HCT116 (cell line): Measurements from ENCODE around the gene MAPK1. TPM values are rescaled to one million over a fixed set of nuclear protein-coding genes. Genes with fewer than 3 reads are reported as not detected.
"Not testable (repeated sequence)": the region's sequence is repeated elsewhere in the genome, so short reads cannot be mapped to it uniquely, and the experiment has no call there.

Source experiments
- ATAC-seq: fragments of 200-7000 bp; cut with Tn5 transposase; 2 replicates; pipeline ENCODE4 v1.9.1; 2020; ENCODE audit warnings: mild to moderate bottlenecking, moderate library complexity
- BruUV-seq: library from RNA; stranded (reverse); fragments of 400-500 nt; replicated peaks from 2 replicates; lab custom pipeline; 2021; lab: Mats Ljungman, UMichigan
- CTCF ChIA-PET: fragments of 300-600 bp; sonication (Branson Sonifier 250); formaldehyde crosslinking; loops from one replicate; lab custom pipeline; 2021; ENCODE audit warnings: antibody characterized with exemption; lab: Charles Lee
- POLR2A ChIA-PET: fragments of 300-600, 350-600 bp; sonication (Branson Sonifier 250); formaldehyde crosslinking; loops from one replicate; lab custom pipeline; 2021; ENCODE audit warnings: antibody characterized with exemption; lab: Charles Lee
- RAD21 ChIA-PET, 2 experiments: fragments of 300-600 bp; sonication (Branson Sonifier 250); formaldehyde crosslinking; loops; one replicate each; lab custom pipeline; 2023; ENCODE audit warnings: low total read pairs in 2 of 2; ENCODE audit not compliant: uncharacterized antibody in 2 of 2, unreplicated experiment in 2 of 2, low non-redundant PET in 1 of 2; lab: Charles Lee
- DNase-seq: peaks from one replicate; pipeline ENCODE4 v3.0.0-alpha.2; 2010; ENCODE audit warnings: low read depth, low spot score
- H2AFZ ChIP-seq: fragments of 200-600 bp; shearing (Covaris generic), sonication (generic); 2 replicates; pipeline ENCODE4 v1.6.1; 2017; ENCODE audit warnings: low read depth, mixed run types, mixed read lengths, antibody characterized with exemption, low read length; ENCODE audit not compliant: poor library complexity, severe bottlenecking
- H3K27ac ChIP-seq: 2 replicates; pipeline ENCODE4 v1.5.1; 2012; ENCODE audit warnings: low read depth, low read length
- H3K27me3 ChIP-seq: fragments of 200-600 bp; sonication (generic); 2 replicates; pipeline ENCODE4 v1.6.1; 2016; ENCODE audit warnings: mixed run types, low read length, mixed read lengths; ENCODE audit not compliant: insufficient read depth
- H3K36me3 ChIP-seq, 2 experiments: fragments of 200-500 bp in 1 of 2; fragments of 200-600 bp in 1 of 2; sonication (Bioruptor generic) in 1 of 2; sonication (generic) in 1 of 2; 2 replicates each; pipeline versions ENCODE4 v1.5.1 to v1.6.1; 2014 to 2016; ENCODE audit warnings: low read length in 2 of 2, inconsistent platforms in 1 of 2, mixed read lengths in 1 of 2, mixed run types in 1 of 2; ENCODE audit not compliant: insufficient read depth in 2 of 2, control insufficient read depth in 1 of 2
- H3K4me1 ChIP-seq, 2 experiments: fragments of 200-600 bp in 1 of 2; sonication (generic) in 1 of 2; 2 replicates each; pipeline versions ENCODE4 v1.5.1 to v1.6.1; 2012 to 2017; ENCODE audit warnings: low read length in 2 of 2, inconsistent platforms in 1 of 2, mild to moderate bottlenecking in 1 of 2, mixed read lengths in 1 of 2, mixed run types in 1 of 2, moderate library complexity in 1 of 2; ENCODE audit not compliant: insufficient read depth in 2 of 2, control insufficient read depth in 1 of 2
- H3K4me2 ChIP-seq: fragments of 200-600 bp; sonication (generic); 2 replicates; pipeline ENCODE4 v1.6.1; 2017; ENCODE audit warnings: mixed run types, low read length, mixed read lengths
- H3K4me3 ChIP-seq, 2 experiments: fragments of 200-600 bp in 1 of 2; sonication (generic) in 1 of 2; replicated peaks in 1 of 2; 2 replicates each; pipeline ENCODE4 v1.5.1; 2011 to 2016; ENCODE audit warnings: low read length in 2 of 2, control low read depth in 1 of 2, low read depth in 1 of 2, mild to moderate bottlenecking in 1 of 2, mixed read lengths in 1 of 2, mixed run types in 1 of 2
- H3K79me2 ChIP-seq: fragments of 200-600 bp; sonication (generic); 2 replicates; pipeline ENCODE4 v1.6.1; 2017; ENCODE audit warnings: mild to moderate bottlenecking, mixed run types, low read length, moderate library complexity, mixed read lengths; ENCODE audit not compliant: insufficient read depth
- H3K9ac ChIP-seq: fragments of 200-600 bp; sonication (generic); 2 replicates; pipeline ENCODE4 v1.6.1; 2016; ENCODE audit warnings: low read length, mixed read lengths
- H3K9me2 ChIP-seq: fragments of 200-600 bp; sonication (generic), shearing (Covaris generic); 2 replicates; pipeline ENCODE4 v1.6.1; 2017; ENCODE audit warnings: mixed run types, mild to moderate bottlenecking, moderate library complexity; ENCODE audit not compliant: insufficient read depth
- H3K9me3 ChIP-seq, 2 experiments: fragments of 200-500 bp in 1 of 2; fragments of 200-600 bp in 1 of 2; sonication (Bioruptor generic) in 1 of 2; sonication (generic) in 1 of 2; 2 replicates each; pipeline ENCODE4 v1.6.1; 2014 to 2017; ENCODE audit warnings: low read length in 2 of 2, mixed read lengths in 2 of 2, inconsistent platforms in 1 of 2, low read depth in 1 of 2, mild to moderate bottlenecking in 1 of 2, mixed run types in 1 of 2, moderate library complexity in 1 of 2; ENCODE audit not compliant: control insufficient read depth in 1 of 2, insufficient read depth in 1 of 2
- H4K20me1 ChIP-seq: fragments of 200-600 bp; sonication (generic), shearing (Covaris generic); 2 replicates; pipeline ENCODE4 v1.6.1; 2017; ENCODE audit warnings: mixed run types, mild to moderate bottlenecking, moderate library complexity; ENCODE audit not compliant: insufficient read depth
- CBX3 ChIP-seq: IDR thresholded peaks from 2 replicates; pipeline ENCODE4 v1.6.1; 2012; ENCODE audit warnings: low read depth
- EZH2 ChIP-seq: fragments of 200-600 bp; sonication (generic); IDR thresholded peaks from 2 replicates; pipeline ENCODE4 v1.6.1; 2017; ENCODE audit warnings: antibody characterized with exemption, mixed run types
- FOSL1 ChIP-seq: IDR thresholded peaks from 2 replicates; pipeline ENCODE4 v1.6.1; 2012; ENCODE audit warnings: low read depth
- JUND ChIP-seq: IDR thresholded peaks from 2 replicates; pipeline ENCODE4 v1.6.1; 2012
- POLR2A ChIP-seq: IDR thresholded peaks from 2 replicates; pipeline ENCODE4 v1.7.0; 2011; ENCODE audit warnings: borderline replicate concordance; ENCODE audit not compliant: insufficient read depth, insufficient read length; ENCODE audit errors: extremely low read depth
- RAD21 ChIP-seq: IDR thresholded peaks from 2 replicates; pipeline ENCODE4 v1.6.1; 2012; ENCODE audit warnings: low read depth, mild to moderate bottlenecking
- SP1 ChIP-seq: IDR thresholded peaks from 2 replicates; pipeline ENCODE4 v1.6.1; 2012; ENCODE audit warnings: low read depth
- ZNF274 ChIP-seq: fragments of 200-500 bp; sonication (Bioruptor generic); IDR thresholded peaks from 2 replicates; pipeline ENCODE4 v1.6.1; 2014; ENCODE audit warnings: mild to moderate bottlenecking, low read depth, low read length, inconsistent platforms
- intact Hi-C: fragments of 100-400 bp; cut with micrococcal nuclease; formaldehyde crosslinking; loops from 2 replicates; pipeline ENCODE4 v1.10.0; 2022
- total RNA-seq: library from RNA; stranded (reverse); gene quantifications from one replicate; pipeline ENCODE4 v1.2.1, GENCODE V29; 2021; ENCODE audit not compliant: unreplicated experiment
- TF ChIP-seq, protein P1 (sequence below), 3 experiments: fragments of 200-600 bp in 1 of 3; sonication (generic) in 1 of 3; IDR thresholded peaks in 2 of 3; conservative IDR thresholded peaks in 1 of 3; 2 replicates each; pipeline ENCODE4 v1.5.1; 2012 to 2017; ENCODE audit warnings: low read depth in 2 of 3, low read length in 2 of 3, antibody characterized with exemption in 1 of 3, borderline replicate concordance in 1 of 3, control low read depth in 1 of 3, mild to moderate bottlenecking in 1 of 3, mixed read lengths in 1 of 3, mixed run types in 1 of 3, moderate library complexity in 1 of 3; ENCODE audit not compliant: insufficient read depth in 1 of 3

The MAPK1 gene
- total RNA-seq, 1 experiment from 2014 or later, result 137 TPM

DNA sequence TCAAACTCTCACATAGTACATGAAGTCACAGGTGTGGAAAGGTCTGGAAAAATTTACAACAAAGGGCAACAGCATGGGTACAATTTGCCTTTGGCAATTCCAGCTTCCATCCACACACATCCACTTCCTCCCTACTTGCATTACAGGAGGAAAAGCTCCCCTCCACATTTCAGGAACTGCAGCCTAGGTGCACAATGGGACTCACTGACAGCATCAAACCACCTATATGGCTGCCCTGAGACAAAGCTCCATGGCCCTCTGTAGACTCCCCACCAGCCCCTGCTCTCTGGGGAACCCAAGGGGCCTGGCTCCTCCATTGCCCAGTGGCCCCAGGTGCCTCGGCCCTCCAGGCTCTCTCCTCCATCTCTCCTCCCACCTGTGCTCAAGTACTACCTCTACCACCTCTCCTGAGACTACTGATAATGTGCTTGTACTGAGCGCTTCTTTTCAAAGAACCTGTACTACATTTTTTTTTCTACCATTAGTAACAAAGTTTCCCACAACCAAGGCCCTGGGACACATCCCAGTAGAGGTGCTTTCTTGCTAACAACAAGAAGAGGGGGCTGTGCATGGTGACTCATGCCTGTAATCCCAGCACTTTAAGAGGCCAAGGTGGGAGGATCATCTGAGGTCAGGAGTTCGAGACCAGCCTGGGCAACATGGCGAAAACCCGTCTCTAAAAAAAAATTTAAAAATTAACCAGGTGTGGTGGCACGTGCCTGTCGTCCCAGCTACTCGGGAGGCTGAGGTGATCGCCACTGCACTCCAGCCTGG is 136.7 kb downstream of the MAPK1 start:
- POLR2A ChIA-PET, result no interaction called here
- TF ChIP-seq CBX3 (no peak), EZH2 (no peak), JUND (no peak), SP1 (no peak), FOSL1 (no peak), ZNF274 (no peak), POLR2A (no peak), RAD21 (no peak)
- TF ChIP-seq, protein P1, sequence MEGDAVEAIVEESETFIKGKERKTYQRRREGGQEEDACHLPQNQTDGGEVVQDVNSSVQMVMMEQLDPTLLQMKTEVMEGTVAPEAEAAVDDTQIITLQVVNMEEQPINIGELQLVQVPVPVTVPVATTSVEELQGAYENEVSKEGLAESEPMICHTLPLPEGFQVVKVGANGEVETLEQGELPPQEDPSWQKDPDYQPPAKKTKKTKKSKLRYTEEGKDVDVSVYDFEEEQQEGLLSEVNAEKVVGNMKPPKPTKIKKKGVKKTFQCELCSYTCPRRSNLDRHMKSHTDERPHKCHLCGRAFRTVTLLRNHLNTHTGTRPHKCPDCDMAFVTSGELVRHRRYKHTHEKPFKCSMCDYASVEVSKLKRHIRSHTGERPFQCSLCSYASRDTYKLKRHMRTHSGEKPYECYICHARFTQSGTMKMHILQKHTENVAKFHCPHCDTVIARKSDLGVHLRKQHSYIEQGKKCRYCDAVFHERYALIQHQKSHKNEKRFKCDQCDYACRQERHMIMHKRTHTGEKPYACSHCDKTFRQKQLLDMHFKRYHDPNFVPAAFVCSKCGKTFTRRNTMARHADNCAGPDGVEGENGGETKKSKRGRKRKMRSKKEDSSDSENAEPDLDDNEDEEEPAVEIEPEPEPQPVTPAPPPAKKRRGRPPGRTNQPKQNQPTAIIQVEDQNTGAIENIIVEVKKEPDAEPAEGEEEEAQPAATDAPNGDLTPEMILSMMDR (IDR thresholded peaks at IDR 0.05 in 2 of 3, conservative IDR thresholded peaks at IDR 0.05 in 1 of 3; ENCODE audit: borderline replicate concordance in 1 of 3, insufficient read depth in 1 of 3, low read depth in 2 of 3, low read length in 2 of 3), result no peak

GRCh38 chr22:21729184-21729583 is 138.3 kb downstream of the MAPK1 start:
- H3K9me2 ChIP-seq, H3K36me3 ChIP-seq, H3K27ac ChIP-seq, H3K4me2 ChIP-seq, ATAC-seq, H2AFZ ChIP-seq, H3K27me3 ChIP-seq, H3K9ac ChIP-seq, H4K20me1 ChIP-seq, BruUV-seq, H3K9me3 ChIP-seq, POLR2A ChIA-PET, H3K79me2 ChIP-seq, H3K4me1 ChIP-seq, intact Hi-C loops, RAD21 ChIA-PET, H3K4me3 ChIP-seq, CTCF ChIA-PET, DNase-seq: not testable (repeated sequence)

More for the DNA sequence above, 136.7 kb downstream of the MAPK1 start:
- Histone ChIP-seq H3K27ac (no peak overlapping the region), H3K9me2 (no peaks in the 10 kb centered on the region), H2AFZ (no peak overlapping the region), H3K9ac (no peak overlapping the region), H3K79me2 (no peaks in the 10 kb centered on the region), H3K4me2 (no peak overlapping the region), H3K4me3 (no peak overlapping the region), H3K27me3 (no peaks in the 10 kb centered on the region), H3K36me3 (no peaks in the 10 kb centered on the region), H4K20me1 (no peaks in the 10 kb centered on the region), H3K4me1 (peaks cover 8 to 19% of the 10 kb centered on the region in 2 experiments), H3K9me3 (no peaks in the 10 kb centered on the region)
- ATAC-seq, result no peak
- no peak for DNase-seq
- ChIA-PET CTCF (no interaction called here), RAD21 (no interaction called here)
- intact Hi-C loops, result no loop called here
- no TSS peak for BruUV-seq
